Measurements from ENCODE around the gene MAP4K4.

GRCh38 chr2:101779656-101780055, 82.1 kb downstream of the MAP4K4 start:
- TF ChIP-seq CTCF (IDR thresholded peaks at IDR 0.05) = no peak
- TF ChIP-seq POLR2AphosphoS5 (IDR thresholded peaks at IDR 0.05) = no peak
- no peak for TF ChIP-seq POLR2A (IDR thresholded peaks at IDR 0.05)

Measured in suprapubic skin (tissue), 4 donors.